ENCODE measurements around the gene SRP19.

GRCh38 chr5:112878760-112879159 is 17.7 kb downstream of the SRP19 start:
- no peak for TF ChIP-seq CTCF (IDR thresholded peaks at IDR 0.05)
- no peak for TF ChIP-seq EZH2 (IDR thresholded peaks at IDR 0.05)
- TF ChIP-seq EZH2phosphoT487 (IDR thresholded peaks at IDR 0.05), result no peak

Data from neural progenitor cell (in vitro differentiated cells).